ENCODE data around the gene NTPCR.

The NTPCR gene

DNA sequence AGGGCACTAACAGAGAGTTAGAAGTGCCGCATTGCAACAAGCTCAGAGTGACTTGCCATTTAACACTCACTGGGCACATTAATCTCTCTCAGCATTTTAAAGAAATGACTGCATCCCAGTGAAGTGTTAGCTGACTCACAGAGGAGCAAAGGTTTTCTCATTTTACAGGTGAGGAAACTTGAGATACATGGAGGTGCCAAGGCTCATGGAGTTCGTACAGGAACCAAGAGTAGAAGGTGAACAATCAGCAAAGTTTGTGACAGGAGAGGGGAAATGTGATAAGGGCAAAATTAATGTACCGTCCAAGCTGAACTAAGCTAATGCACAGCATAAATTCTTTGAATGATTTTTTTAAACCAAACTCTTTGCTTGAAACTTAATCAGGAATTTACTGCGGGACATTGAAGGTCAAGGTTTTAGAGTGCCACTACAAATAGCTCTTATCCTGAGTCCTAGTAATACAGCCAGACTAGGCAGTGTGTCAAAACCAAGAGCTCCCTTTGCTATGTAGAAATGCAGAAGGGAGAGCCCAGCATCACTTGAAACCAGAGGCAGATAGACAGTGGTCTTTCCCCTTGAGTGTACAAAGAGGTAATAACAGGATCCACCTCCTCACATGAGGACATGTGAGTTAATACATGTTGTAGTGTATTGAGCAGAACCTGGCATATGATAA lies 22.4 kb upstream of the NTPCR start:
- TF ChIP-seq CTCF (IDR thresholded peaks at IDR 0.05; ENCODE audit: borderline replicate concordance, insufficient read depth, low read depth, low read length): no peak

GRCh38 chr1:232932486-232933425 lies 17.7 kb upstream of the NTPCR start:
- no peak for TF ChIP-seq CTCF (IDR thresholded peaks at IDR 0.05; ENCODE audit: borderline replicate concordance, insufficient read depth, low read depth, low read length)
- H3K4me3 ChIP-seq (ENCODE audit: low read depth, low read length): no peak overlapping the region

More for the DNA sequence above, 22.4 kb upstream of the NTPCR start:
- no peak overlapping the region for H3K4me3 ChIP-seq (ENCODE audit: low read depth, low read length)

GRCh38 chr1:232936941-232937340 lies 13.5 kb upstream of the NTPCR start:
- H3K4me3 ChIP-seq (ENCODE audit: low read depth, low read length): no peak overlapping the region
- TF ChIP-seq CTCF (IDR thresholded peaks at IDR 0.05; ENCODE audit: borderline replicate concordance, insufficient read depth, low read depth, low read length): no peak

DNA sequence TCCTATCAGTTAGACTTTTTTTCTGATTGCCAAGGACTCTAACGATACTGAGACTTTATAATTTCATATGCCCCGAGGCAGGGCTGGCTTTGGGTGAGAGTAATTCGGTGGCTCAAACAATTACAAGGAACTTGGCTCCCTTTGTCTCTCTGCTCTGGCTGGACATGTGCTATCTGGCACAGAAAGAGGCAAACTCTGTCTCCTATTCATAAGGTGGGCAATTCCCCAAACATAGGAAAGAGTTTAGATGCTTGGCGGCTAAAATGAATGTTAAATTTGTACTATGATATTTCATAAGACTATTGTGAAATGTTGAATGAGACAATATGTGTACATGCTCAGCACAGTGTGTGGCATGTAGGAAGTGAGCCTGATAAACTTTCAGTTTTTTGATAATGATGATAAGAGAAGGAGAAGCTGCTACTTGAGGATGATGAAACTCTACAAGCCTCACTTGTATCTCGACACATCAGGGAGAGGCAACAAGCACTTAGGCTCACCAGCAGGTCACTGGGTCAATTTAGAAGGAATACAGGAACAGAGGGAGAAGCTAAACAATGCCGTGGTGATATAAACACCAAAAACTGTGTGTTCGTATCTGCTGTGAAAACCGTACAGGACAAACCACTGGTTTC lies 12.6 kb upstream of the NTPCR start:
- H3K4me3 ChIP-seq (ENCODE audit: low read depth, low read length): no peak overlapping the region
- no peak for TF ChIP-seq CTCF (IDR thresholded peaks at IDR 0.05; ENCODE audit: borderline replicate concordance, insufficient read depth, low read depth, low read length)

GRCh38 chr1:232938926-232939325 lies 11.5 kb upstream of the NTPCR start:
- no peak overlapping the region for H3K4me3 ChIP-seq (ENCODE audit: low read depth, low read length)
- TF ChIP-seq CTCF (IDR thresholded peaks at IDR 0.05; ENCODE audit: borderline replicate concordance, insufficient read depth, low read depth, low read length): no peak

DNA sequence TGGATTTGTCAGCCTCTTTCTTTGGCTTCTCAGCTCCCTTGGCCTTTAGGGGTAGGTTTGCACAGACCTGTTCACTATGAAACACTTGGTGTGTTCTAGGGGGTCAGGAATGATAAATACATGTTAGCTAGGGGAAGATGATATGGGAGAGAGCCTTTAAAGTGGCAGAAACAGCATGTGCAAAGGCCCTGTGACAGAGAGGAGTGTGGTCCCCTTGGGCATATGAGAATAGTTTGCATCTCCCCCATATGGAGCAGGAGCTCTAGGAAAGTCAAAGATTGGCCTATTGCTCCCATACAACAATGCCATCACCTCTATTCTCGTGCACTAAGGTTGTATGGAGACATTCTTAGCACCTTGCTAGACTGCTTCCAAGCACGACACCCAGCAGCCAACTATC lies 10.7 kb upstream of the NTPCR start:
- H3K4me3 ChIP-seq (ENCODE audit: low read depth, low read length): no peak overlapping the region
- TF ChIP-seq CTCF (IDR thresholded peaks at IDR 0.05; ENCODE audit: borderline replicate concordance, insufficient read depth, low read depth, low read length): no peak

Data from GM12875 (cell line).